Neural cell (in vitro differentiated cells): ENCODE measurements around the gene UGT2A3. TPM values are rescaled to one million over a fixed set of nuclear protein-coding genes. Genes with fewer than 3 reads are reported as not detected.

Source experiments
- H2AFZ ChIP-seq: fragments of 200-600, 300-800 bp; sonication (generic), shearing (Covaris generic); 2 replicates; pipeline ENCODE4 v1.6.0; 2014; ENCODE audit warnings: low read depth, mild to moderate bottlenecking, antibody characterized with exemption, low read length, moderate library complexity
- H3F3A ChIP-seq: fragments of 200-600 bp; shearing (Covaris generic); 2 replicates; pipeline ENCODE4 v1.6.1; 2016; ENCODE audit warnings: mild to moderate bottlenecking, moderate library complexity, mixed read lengths, antibody characterized with exemption, low read length; ENCODE audit not compliant: insufficient read depth, poor library complexity, severe bottlenecking
- H3K27ac ChIP-seq: fragments of 200-600, 300-800 bp; sonication (generic), shearing (Covaris generic); 2 replicates; pipeline ENCODE4 v1.5.1; 2014; ENCODE audit warnings: mild to moderate bottlenecking, low read length, moderate library complexity
- H3K27me3 ChIP-seq: fragments of 300-800, 200-600 bp; sonication (generic), shearing (Covaris generic); 2 replicates; pipeline ENCODE4 v1.6.0; 2014; ENCODE audit warnings: mild to moderate bottlenecking, low read depth, low read length, moderate library complexity; ENCODE audit not compliant: insufficient read depth
- H3K36me3 ChIP-seq: fragments of 300-800, 200-600 bp; sonication (generic), shearing (Covaris generic); 2 replicates; pipeline ENCODE4 v1.5.1; 2014; ENCODE audit warnings: mild to moderate bottlenecking, antibody characterized with exemption, low read length, moderate library complexity; ENCODE audit not compliant: insufficient read depth
- H3K4me2 ChIP-seq: fragments of 300-800, 200-600 bp; sonication (generic), shearing (Covaris generic); 2 replicates; pipeline ENCODE4 v1.6.0; 2014; ENCODE audit warnings: mild to moderate bottlenecking, low read length
- H3K4me3 ChIP-seq: fragments of 300-800, 200-600 bp; sonication (generic), shearing (Covaris generic); 2 replicates; pipeline ENCODE4 v1.5.1; 2014; ENCODE audit warnings: mild to moderate bottlenecking, low read length, moderate library complexity
- H3K79me2 ChIP-seq: fragments of 200-600 bp; shearing (Covaris generic); replicated peaks from 2 replicates; pipeline ENCODE4 v1.6.0; 2014; ENCODE audit warnings: mild to moderate bottlenecking, low read length, moderate library complexity; ENCODE audit not compliant: insufficient read depth
- H3K9ac ChIP-seq: fragments of 300-800, 200-600 bp; sonication (generic), shearing (Covaris generic); 2 replicates; pipeline ENCODE4 v1.6.1; 2016; ENCODE audit warnings: mild to moderate bottlenecking, low read length, mixed read lengths
- H3K9me2 ChIP-seq: fragments of 200-600 bp; shearing (Covaris generic); 2 replicates; pipeline ENCODE4 v1.6.1; 2016; ENCODE audit warnings: mild to moderate bottlenecking, low read length, mixed read lengths; ENCODE audit not compliant: insufficient read depth
- H3K9me3 ChIP-seq: fragments of 200-600, 300-800 bp; sonication (generic), shearing (Covaris generic); 2 replicates; pipeline ENCODE4 v1.6.1; 2016; ENCODE audit warnings: mild to moderate bottlenecking, mixed run types, low read length, moderate library complexity, mixed read lengths
- H4K20me1 ChIP-seq: fragments of 200-600 bp; shearing (Covaris generic); 2 replicates; pipeline ENCODE4 v1.6.1; 2016; ENCODE audit warnings: mild to moderate bottlenecking, mixed run types; ENCODE audit not compliant: insufficient read depth
- CTCF ChIP-seq: fragments of 450-650 bp; IDR thresholded peaks from 2 replicates; pipeline ENCODE4 v1.5.1; 2014; ENCODE audit warnings: antibody characterized with exemption, mild to moderate bottlenecking, moderate library complexity; ENCODE audit not compliant: poor library complexity, severe bottlenecking
- EP300 ChIP-seq: fragments of 450-650 bp; conservative IDR thresholded peaks from 2 replicates; pipeline ENCODE4 v1.6.1; 2014; ENCODE audit warnings: antibody characterized with exemption, mild to moderate bottlenecking, moderate library complexity; ENCODE audit not compliant: poor library complexity, severe bottlenecking
- EZH2 ChIP-seq: fragments of 200-600, 300-800 bp; shearing (Covaris generic), sonication (generic); IDR thresholded peaks from 2 replicates; pipeline ENCODE4 v1.6.1; 2014; ENCODE audit warnings: antibody characterized with exemption, low read length, borderline replicate concordance, mild to moderate bottlenecking; ENCODE audit not compliant: insufficient read depth, poor library complexity, severe bottlenecking
- MXI1 ChIP-seq: fragments of 450-650 bp; conservative IDR thresholded peaks from 2 replicates; pipeline ENCODE4 v1.6.1; 2014; ENCODE audit warnings: antibody characterized with exemption, mild to moderate bottlenecking; ENCODE audit not compliant: poor library complexity, severe bottlenecking
- POLR2AphosphoS5 ChIP-seq: IDR thresholded peaks from 2 replicates; pipeline ENCODE4 v1.6.1; 2012
- RAD21 ChIP-seq: fragments of 450-650 bp; conservative IDR thresholded peaks from 2 replicates; pipeline ENCODE4 v1.6.1; 2014; ENCODE audit warnings: antibody characterized with exemption, mild to moderate bottlenecking, moderate library complexity
- SMC3 ChIP-seq: fragments of 450-650 bp; conservative IDR thresholded peaks from 2 replicates; pipeline ENCODE4 v1.6.1; 2014; ENCODE audit warnings: antibody characterized with exemption, mild to moderate bottlenecking, moderate library complexity; ENCODE audit not compliant: poor library complexity
- TAF1 ChIP-seq: IDR thresholded peaks from 2 replicates; pipeline ENCODE4 v1.6.1; 2012; ENCODE audit warnings: low read depth
- polyA plus RNA-seq: library from polyadenylated mRNA; depleted of rRNA; stranded (reverse); fragments of >200 nt; gene quantifications from 2 replicates; pipeline ENCODE4 v1.2.3, GENCODE V29; 2014
- TF ChIP-seq, protein P1 (sequence below): IDR thresholded peaks from 2 replicates; pipeline ENCODE4 v1.6.1; 2012; ENCODE audit warnings: borderline replicate concordance

UGT2A3 gene
- polyA plus RNA-seq, 1 donor from 2014 or later = not detected

DNA sequence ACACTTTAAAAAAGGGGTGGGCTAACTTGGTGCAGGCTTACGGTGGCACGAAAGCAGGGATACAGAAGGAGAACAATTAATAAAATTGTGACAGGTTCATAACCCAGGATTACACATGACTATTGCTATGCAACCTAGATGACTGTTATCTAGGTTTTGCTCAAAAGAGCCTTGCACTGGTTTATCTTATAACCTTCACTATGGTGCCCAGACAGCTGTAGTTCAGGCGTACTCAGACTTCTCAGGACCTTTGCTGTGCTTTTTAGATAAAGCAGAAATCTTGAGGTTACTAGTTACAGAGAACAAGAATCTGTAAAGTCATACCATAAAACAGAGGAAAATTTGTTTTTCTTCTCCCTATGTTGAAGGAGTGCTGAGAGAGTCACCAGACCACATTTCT is 44.4 kb downstream of the UGT2A3 start:
- H2AFZ ChIP-seq = no peak overlapping the region
- no peak overlapping the region for H3K9ac ChIP-seq
- H3K27me3 ChIP-seq = no peaks in the 10 kb centered on the region
- no peaks in the 10 kb centered on the region for H4K20me1 ChIP-seq
- no peaks in the 10 kb centered on the region for H3K79me2 ChIP-seq
- H3K36me3 ChIP-seq = no peaks in the 10 kb centered on the region
- no peak overlapping the region for H3K4me2 ChIP-seq
- TF ChIP-seq POLR2AphosphoS5 (no peak), EP300 (no peak), MXI1 (no peak), RAD21 (no peak), EZH2 (no peak), TAF1 (no peak), CTCF (no peak), SMC3 (no peak)
- TF ChIP-seq, protein P1, sequence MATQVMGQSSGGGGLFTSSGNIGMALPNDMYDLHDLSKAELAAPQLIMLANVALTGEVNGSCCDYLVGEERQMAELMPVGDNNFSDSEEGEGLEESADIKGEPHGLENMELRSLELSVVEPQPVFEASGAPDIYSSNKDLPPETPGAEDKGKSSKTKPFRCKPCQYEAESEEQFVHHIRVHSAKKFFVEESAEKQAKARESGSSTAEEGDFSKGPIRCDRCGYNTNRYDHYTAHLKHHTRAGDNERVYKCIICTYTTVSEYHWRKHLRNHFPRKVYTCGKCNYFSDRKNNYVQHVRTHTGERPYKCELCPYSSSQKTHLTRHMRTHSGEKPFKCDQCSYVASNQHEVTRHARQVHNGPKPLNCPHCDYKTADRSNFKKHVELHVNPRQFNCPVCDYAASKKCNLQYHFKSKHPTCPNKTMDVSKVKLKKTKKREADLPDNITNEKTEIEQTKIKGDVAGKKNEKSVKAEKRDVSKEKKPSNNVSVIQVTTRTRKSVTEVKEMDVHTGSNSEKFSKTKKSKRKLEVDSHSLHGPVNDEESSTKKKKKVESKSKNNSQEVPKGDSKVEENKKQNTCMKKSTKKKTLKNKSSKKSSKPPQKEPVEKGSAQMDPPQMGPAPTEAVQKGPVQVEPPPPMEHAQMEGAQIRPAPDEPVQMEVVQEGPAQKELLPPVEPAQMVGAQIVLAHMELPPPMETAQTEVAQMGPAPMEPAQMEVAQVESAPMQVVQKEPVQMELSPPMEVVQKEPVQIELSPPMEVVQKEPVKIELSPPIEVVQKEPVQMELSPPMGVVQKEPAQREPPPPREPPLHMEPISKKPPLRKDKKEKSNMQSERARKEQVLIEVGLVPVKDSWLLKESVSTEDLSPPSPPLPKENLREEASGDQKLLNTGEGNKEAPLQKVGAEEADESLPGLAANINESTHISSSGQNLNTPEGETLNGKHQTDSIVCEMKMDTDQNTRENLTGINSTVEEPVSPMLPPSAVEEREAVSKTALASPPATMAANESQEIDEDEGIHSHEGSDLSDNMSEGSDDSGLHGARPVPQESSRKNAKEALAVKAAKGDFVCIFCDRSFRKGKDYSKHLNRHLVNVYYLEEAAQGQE = no peak
- H3K4me3 ChIP-seq = no peak overlapping the region
- no peaks in the 10 kb centered on the region for H3F3A ChIP-seq
- no peaks in the 10 kb centered on the region for H3K9me2 ChIP-seq
- H3K27ac ChIP-seq = no peak overlapping the region
- H3K9me3 ChIP-seq = no peaks in the 10 kb centered on the region

GRCh38 chr4:68906780-68907137 is 44.8 kb downstream of the UGT2A3 start:
- Histone ChIP-seq H3K27me3 (no peaks in the 10 kb centered on the region), H3K4me2 (no peak overlapping the region), H3K9me2 (no peaks in the 10 kb centered on the region), H3K9ac (no peak overlapping the region), H3K79me2 (no peaks in the 10 kb centered on the region), H3K27ac (no peak overlapping the region), H3K4me3 (no peak overlapping the region), H2AFZ (no peak overlapping the region), H3F3A (no peaks in the 10 kb centered on the region), H3K36me3 (no peaks in the 10 kb centered on the region), H4K20me1 (no peaks in the 10 kb centered on the region), H3K9me3 (no peaks in the 10 kb centered on the region)
- TF ChIP-seq TAF1 = no peak
- no peak for TF ChIP-seq EZH2
- no peak for TF ChIP-seq POLR2AphosphoS5
- TF ChIP-seq RAD21 = no peak
- no peak for TF ChIP-seq EP300
- TF ChIP-seq CTCF = no peak
- no peak for TF ChIP-seq MXI1
- no peak for TF ChIP-seq SMC3
- TF ChIP-seq, protein P1 = no peak
